Esophagus muscularis mucosa (tissue), 4 donors: Measurements from ENCODE around the gene SYNDIG1L. TPM values are rescaled to one million over a fixed set of nuclear protein-coding genes. Genes with fewer than 3 reads are reported as not detected.
"Not testable (repeated sequence)": the region's sequence is repeated elsewhere in the genome, so short reads cannot be mapped to it uniquely, and the experiment has no call there.

ENCODE experiments used
- DNase-seq: peaks from one replicate; pipeline ENCODE4 v3.0.0-alpha.2; 2017; ENCODE audit errors: extremely low spot score
- H3K27ac ChIP-seq, 4 donors: fragments of 200-600 bp; sonication (generic); replicated peaks in 1 of 4; 1 replicate in 3 of 4; 2 replicates in 1 of 4; pipeline ENCODE4 v1.5.1; 2016 to 2019; ENCODE audit warnings: mild to moderate bottlenecking in 1 of 4
- H3K27me3 ChIP-seq, 4 donors: fragments of 200-600 bp; sonication (generic); one replicate each; pipeline versions ENCODE4 v1.5.1 to v1.6.0; 2016 to 2019
- H3K36me3 ChIP-seq, 4 donors: fragments of 200-600 bp; sonication (generic); one replicate each; pipeline ENCODE4 v1.5.1; 2016 to 2019
- H3K4me1 ChIP-seq, 4 donors: fragments of 200-600 bp; sonication (generic); one replicate each; pipeline ENCODE4 v1.5.1; 2016 to 2019
- H3K4me3 ChIP-seq, 4 donors: fragments of 200-600 bp; sonication (generic); 1 replicate in 2 of 4; 2 replicates in 2 of 4; pipeline ENCODE4 v1.5.1; 2016 to 2019; ENCODE audit warnings: mild to moderate bottlenecking in 4 of 4, moderate library complexity in 1 of 4
- H3K9me3 ChIP-seq, 4 donors: fragments of 200-600 bp; sonication (generic); 1 replicate in 3 of 4; 2 replicates in 1 of 4; pipeline ENCODE4 v1.5.1; 2016 to 2019
- EP300 ChIP-seq: sonication (generic); formaldehyde crosslinking; IDR thresholded peaks from one replicate; pipeline ENCODE4 v1.6.1; 2017; ENCODE audit warnings: antibody characterized with exemption
- POLR2A ChIP-seq: fragments of 450-650 bp; IDR thresholded peaks from one replicate; pipeline ENCODE4 v1.6.1; 2017; ENCODE audit warnings: antibody characterized with exemption, moderate library complexity, mild to moderate bottlenecking, low read depth
- POLR2AphosphoS5 ChIP-seq, 2 donors: sonication (generic); formaldehyde crosslinking; IDR thresholded peaks; one replicate each; pipeline ENCODE4 v1.6.1; 2017; ENCODE audit warnings: antibody characterized with exemption in 2 of 2
- WGBS: methylation state at CpG from one replicate; pipeline ENCODE4 v1.1.5; 2018; 5-methylcytosine and 5-hydroxymethylcytosine counted together
- intact Hi-C: fragments of 100-400 bp; cut with DNase I; formaldehyde crosslinking; loops from one replicate; pipeline ENCODE4 v1.15.1; 2023
- total RNA-seq, 4 donors: library from RNA; depleted of rRNA; stranded (reverse); fragments of >200 nt; gene quantifications; one replicate each; pipeline versions ENCODE4 v1.1.0 to v1.2.1, GENCODE V29; 2016
- TF ChIP-seq, protein P1 (sequence below), 3 experiments: fragments of 200-600 bp in 2 of 3; fragments of 450-650 bp in 1 of 3; sonication (generic) in 2 of 3; IDR thresholded peaks; one replicate each; pipeline ENCODE4 v1.5.1; 2017 to 2019; ENCODE audit warnings: antibody characterized with exemption in 3 of 3, mild to moderate bottlenecking in 2 of 3, moderate library complexity in 1 of 3

The SYNDIG1L gene
- total RNA-seq, 4 donors from 2014 or later = 0.29 to 0.65 (median 0.33) TPM; not detected in 1

GRCh38 chr14:74382231-74382630 lies 43.8 kb downstream of the SYNDIG1L start:
- no peak overlapping the region for H3K4me3 ChIP-seq
- no peaks in the 10 kb centered on the region for H3K9me3 ChIP-seq
- H3K4me1 ChIP-seq = no peaks in the 10 kb centered on the region
- TF ChIP-seq EP300 = no peak
- TF ChIP-seq POLR2A = no peak
- TF ChIP-seq, protein P1, sequence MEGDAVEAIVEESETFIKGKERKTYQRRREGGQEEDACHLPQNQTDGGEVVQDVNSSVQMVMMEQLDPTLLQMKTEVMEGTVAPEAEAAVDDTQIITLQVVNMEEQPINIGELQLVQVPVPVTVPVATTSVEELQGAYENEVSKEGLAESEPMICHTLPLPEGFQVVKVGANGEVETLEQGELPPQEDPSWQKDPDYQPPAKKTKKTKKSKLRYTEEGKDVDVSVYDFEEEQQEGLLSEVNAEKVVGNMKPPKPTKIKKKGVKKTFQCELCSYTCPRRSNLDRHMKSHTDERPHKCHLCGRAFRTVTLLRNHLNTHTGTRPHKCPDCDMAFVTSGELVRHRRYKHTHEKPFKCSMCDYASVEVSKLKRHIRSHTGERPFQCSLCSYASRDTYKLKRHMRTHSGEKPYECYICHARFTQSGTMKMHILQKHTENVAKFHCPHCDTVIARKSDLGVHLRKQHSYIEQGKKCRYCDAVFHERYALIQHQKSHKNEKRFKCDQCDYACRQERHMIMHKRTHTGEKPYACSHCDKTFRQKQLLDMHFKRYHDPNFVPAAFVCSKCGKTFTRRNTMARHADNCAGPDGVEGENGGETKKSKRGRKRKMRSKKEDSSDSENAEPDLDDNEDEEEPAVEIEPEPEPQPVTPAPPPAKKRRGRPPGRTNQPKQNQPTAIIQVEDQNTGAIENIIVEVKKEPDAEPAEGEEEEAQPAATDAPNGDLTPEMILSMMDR (IDR thresholded peaks at IDR 0.05) = no peak
- TF ChIP-seq POLR2AphosphoS5 (IDR thresholded peaks at IDR 0.05) = no peak
- no peaks in the 10 kb centered on the region for H3K36me3 ChIP-seq
- DNase-seq = no peak
- intact Hi-C loops = no loop called here
- 88% methylated on average over 4 of the region's 4 CpGs for WGBS
- H3K27ac ChIP-seq = no peak overlapping the region
- no peaks in the 10 kb centered on the region for H3K27me3 ChIP-seq

DNA sequence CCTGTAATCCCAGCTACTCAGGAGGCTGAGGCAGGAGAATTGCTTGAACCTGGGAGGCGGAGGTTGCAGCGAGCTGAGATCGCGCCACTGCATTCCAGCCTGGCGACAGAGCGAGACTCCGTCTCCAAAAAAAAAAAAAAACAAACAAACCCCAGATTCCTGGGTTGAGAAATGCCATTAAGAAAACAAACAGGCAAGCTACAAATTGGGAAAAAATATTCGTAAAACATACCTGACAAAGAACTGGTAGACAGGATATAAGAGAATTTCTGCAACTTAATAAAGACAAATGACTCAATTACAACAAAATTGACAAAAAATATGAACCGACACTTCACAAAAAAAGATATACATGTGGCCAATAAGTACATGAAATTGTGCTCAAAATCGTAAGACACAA lies 44.4 kb downstream of the SYNDIG1L start:
- 80% methylated on average over 10 of the region's 10 CpGs for WGBS
- H3K9me3 ChIP-seq, H3K4me3 ChIP-seq, DNase-seq, H3K27me3 ChIP-seq, H3K4me1 ChIP-seq, intact Hi-C loops, H3K27ac ChIP-seq, H3K36me3 ChIP-seq: not testable (repeated sequence)

DNA sequence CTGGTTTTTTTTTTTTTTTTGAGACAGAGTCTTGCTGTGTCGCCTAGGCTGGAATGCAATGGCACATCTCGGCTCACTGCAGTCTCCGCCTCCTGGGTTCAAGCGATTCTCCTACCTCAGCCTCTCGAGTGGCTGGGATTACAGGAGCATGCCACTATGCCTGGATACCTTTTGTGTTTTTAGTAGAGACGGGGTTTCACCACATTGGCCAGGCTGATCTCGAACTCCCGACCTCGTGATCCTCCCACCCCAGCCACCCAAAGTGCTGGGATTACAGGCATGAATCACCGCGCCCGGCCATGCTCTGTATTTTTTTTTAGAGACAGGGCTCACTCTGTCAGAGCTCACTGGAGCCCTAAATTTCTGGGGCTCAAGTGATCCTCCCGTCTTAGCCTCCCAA lies 45.2 kb downstream of the SYNDIG1L start:
- H3K36me3 ChIP-seq = no peaks in the 10 kb centered on the region
- 89% methylated on average over 13 of the region's 13 CpGs for WGBS
- DNase-seq = no peak
- intact Hi-C loops = no loop called here
- H3K4me3 ChIP-seq = no peak overlapping the region
- no peaks in the 10 kb centered on the region for H3K27me3 ChIP-seq
- H3K27ac ChIP-seq = no peak overlapping the region
- no peak for TF ChIP-seq POLR2AphosphoS5 (IDR thresholded peaks at IDR 0.05)
- no peak for TF ChIP-seq POLR2A
- TF ChIP-seq, protein P1 (IDR thresholded peaks at IDR 0.05) = no peak
- TF ChIP-seq EP300 = no peak
- no peaks in the 10 kb centered on the region for H3K4me1 ChIP-seq
- H3K9me3 ChIP-seq = no peaks in the 10 kb centered on the region

DNA sequence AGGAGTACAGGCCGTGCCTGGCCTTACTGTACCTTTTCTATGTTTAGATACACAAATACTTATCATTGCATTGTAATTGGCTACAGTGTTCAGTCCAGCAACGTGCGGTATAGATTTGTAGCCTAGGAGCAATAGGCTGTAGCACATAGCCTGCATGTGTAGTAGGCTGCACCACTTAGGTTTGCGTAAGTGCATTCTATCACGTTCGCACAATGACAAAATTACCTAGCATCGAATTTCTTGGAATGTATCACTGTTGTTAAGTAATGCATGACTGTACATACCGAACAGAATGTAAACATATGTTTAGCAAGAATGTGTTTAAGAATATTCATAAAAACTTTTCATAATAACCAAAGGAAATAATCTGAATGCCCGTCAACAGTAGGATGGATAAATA lies 45.8 kb downstream of the SYNDIG1L start:
- Histone ChIP-seq H3K4me3 (no peak overlapping the region), H3K36me3 (no peaks in the 10 kb centered on the region), H3K27me3 (no peaks in the 10 kb centered on the region), H3K4me1 (no peaks in the 10 kb centered on the region), H3K27ac (no peak overlapping the region), H3K9me3 (no peaks in the 10 kb centered on the region)
- intact Hi-C loops = no loop called here
- no peak for DNase-seq
- no peak for TF ChIP-seq POLR2A
- TF ChIP-seq, protein P1 (IDR thresholded peaks at IDR 0.05) = no peak
- no peak for TF ChIP-seq POLR2AphosphoS5 (IDR thresholded peaks at IDR 0.05)
- no peak for TF ChIP-seq EP300
- 88% methylated on average over 9 of the region's 9 CpGs for WGBS

GRCh38 chr14:74377976-74378690 lies 47.9 kb downstream of the SYNDIG1L start:
- Histone ChIP-seq H3K27ac (no peak overlapping the region), H3K27me3 (no peaks in the 10 kb centered on the region), H3K4me3 (no peak overlapping the region), H3K9me3 (no peaks in the 10 kb centered on the region), H3K36me3 (no peaks in the 10 kb centered on the region), H3K4me1 (no peaks in the 10 kb centered on the region)
- WGBS = 95% methylated on average over 31 of the region's 38 CpGs
- TF ChIP-seq EP300 = no peak
- TF ChIP-seq POLR2AphosphoS5 (IDR thresholded peaks at IDR 0.05) = no peak
- TF ChIP-seq, protein P1 (IDR thresholded peaks at IDR 0.05) = no peak
- TF ChIP-seq POLR2A = no peak
- DNase-seq = no peak
- intact Hi-C loops = no loop called here
